K562 (cell line): ENCODE results near the gene TSSK2. TPM values are rescaled to one million over a fixed set of nuclear protein-coding genes. Genes with fewer than 3 reads are reported as not detected.

ENCODE experiments used
- ATF3 ChIP-seq, 2 experiments: fragments of 450-650 bp in 1 of 2; sonication (generic) in 1 of 2; formaldehyde crosslinking in 1 of 2; IDR thresholded peaks in 1 of 2; conservative IDR thresholded peaks in 1 of 2; 2 replicates each; pipeline versions ENCODE4 v1.6.1 to v1.8.1; 2016 to 2023; ENCODE audit warnings: mild to moderate bottlenecking in 2 of 2, moderate library complexity in 2 of 2, inconsistent platforms in 1 of 2, missing genetic modification reagents in 1 of 2
- DNMT1 ChIP-seq: fragments of 450-650 bp; IDR thresholded peaks from 2 replicates; pipeline ENCODE4 v1.6.1; 2016; ENCODE audit warnings: antibody characterized with exemption, mild to moderate bottlenecking
- EHMT2 ChIP-seq: fragments of 450-650 bp; IDR thresholded peaks from 2 replicates; pipeline ENCODE4 v1.6.1; 2018; ENCODE audit warnings: antibody characterized with exemption
- EP300 ChIP-seq: IDR thresholded peaks from 2 replicates; pipeline ENCODE4 v1.6.1; 2012; ENCODE audit warnings: low read length, improper control_type of control experiment
- GTF2B ChIP-seq: IDR thresholded peaks from 2 replicates; pipeline ENCODE4 v1.6.1; 2011; ENCODE audit not compliant: insufficient read length; ENCODE audit errors: extremely low read depth
- HDAC1 ChIP-seq, 2 experiments: fragments of 450-650 bp; IDR thresholded peaks; 2 replicates each; pipeline ENCODE4 v1.6.1; 2016 to 2017; ENCODE audit warnings: inconsistent platforms in 1 of 2, mild to moderate bottlenecking in 1 of 2, moderate library complexity in 1 of 2
- HDAC8 ChIP-seq: fragments of 450-650 bp; IDR thresholded peaks from 2 replicates; pipeline ENCODE4 v1.6.1; 2016; ENCODE audit warnings: mild to moderate bottlenecking, missing genetic modification characterization, moderate library complexity, missing compliant biosample characterization
- KAT8 ChIP-seq: fragments of 450-650 bp; IDR thresholded peaks from 2 replicates; pipeline ENCODE4 v1.6.1; 2016; ENCODE audit warnings: low read depth, mild to moderate bottlenecking
- TCF7L2 ChIP-seq: fragments of 150-350 bp; IDR thresholded peaks from 2 replicates; pipeline ENCODE4 v1.6.1; 2016; ENCODE audit warnings: low read depth, mild to moderate bottlenecking, low read length, moderate library complexity
- THRAP3 ChIP-seq: fragments of 450-650 bp; IDR thresholded peaks from 2 replicates; pipeline ENCODE4 v1.6.1; 2016; ENCODE audit warnings: mild to moderate bottlenecking, inconsistent platforms, borderline replicate concordance
- ZBTB8A ChIP-seq: fragments of 450-650 bp; IDR thresholded peaks from 2 replicates; pipeline ENCODE4 v1.6.1; 2018; ENCODE audit warnings: mild to moderate bottlenecking, moderate library complexity; ENCODE audit not compliant: partially characterized antibody
- ZBTB9 ChIP-seq: fragments of 450-650 bp; formaldehyde crosslinking; IDR thresholded peaks from 2 replicates; pipeline ENCODE4 v1.4.0; 2020; ENCODE audit warnings: mild to moderate bottlenecking, moderate library complexity
- ZFX ChIP-seq: sonication (generic); formaldehyde crosslinking; IDR thresholded peaks from 2 replicates; pipeline ENCODE4 v1.8.0; 2022; ENCODE audit warnings: mild to moderate bottlenecking, missing genetic modification reagents, moderate library complexity
- ZNF239 ChIP-seq: fragments of 250-450 bp; sonication (Bioruptor Pico); IDR thresholded peaks from 2 replicates; pipeline ENCODE4 v1.4.0; 2020; ENCODE audit warnings: mild to moderate bottlenecking
- ZNF583 ChIP-seq: fragments of 250-450 bp; sonication (Bioruptor Pico); IDR thresholded peaks from 2 replicates; pipeline ENCODE4 v1.4.0; 2020
- ZSCAN32 ChIP-seq: fragments of 450-650 bp; formaldehyde crosslinking; IDR thresholded peaks from 2 replicates; pipeline ENCODE4 v1.4.0; 2020; ENCODE audit warnings: mild to moderate bottlenecking, moderate library complexity
- polyA plus RNA-seq, 8 experiments: library from polyadenylated mRNA; depleted of rRNA in 4 of 8; stranded (reverse) in 5 of 8; unstranded in 3 of 8; fragments of >200 nt; fragmentation: Nextera tagmentation in 2 of 8; fragmentation: Illumina TruSeq in 1 of 8; extraction: Ambion mirVana in 2 of 8; extraction: Trizol in 1 of 8; gene quantifications; 2 replicates each; pipeline versions ENCODE4 v1.2.1 to v1.2.3, GENCODE V29; 2011 to 2014; ENCODE audit warnings: inconsistent platforms in 1 of 8, missing spikeins in 1 of 8
- total RNA-seq, 7 experiments: library from RNA; depleted of rRNA in 6 of 7; stranded (reverse); fragments of >200 nt in 6 of 7; fragmentation: Illumina TruSeq in 2 of 7; extraction: Trizol in 2 of 7; gene quantifications; 2 replicates each; pipeline versions ENCODE4 v1.2.1 to v1.2.3, GENCODE V29; 2011 to 2021; ENCODE audit warnings: low replicate concordance in 1 of 7
- TF ChIP-seq, protein P1 (sequence below): fragments of 450-650 bp; IDR thresholded peaks from 2 replicates; pipeline ENCODE4 v1.6.1; 2016; ENCODE audit warnings: low read depth

TSSK2 gene
- total and polyA plus RNA-seq, 9 of the 15 experiments (the other 6 are each of a cell fraction or from before 2014, with no cell fraction given), result 0.04 TPM; not detected in 8

DNA sequence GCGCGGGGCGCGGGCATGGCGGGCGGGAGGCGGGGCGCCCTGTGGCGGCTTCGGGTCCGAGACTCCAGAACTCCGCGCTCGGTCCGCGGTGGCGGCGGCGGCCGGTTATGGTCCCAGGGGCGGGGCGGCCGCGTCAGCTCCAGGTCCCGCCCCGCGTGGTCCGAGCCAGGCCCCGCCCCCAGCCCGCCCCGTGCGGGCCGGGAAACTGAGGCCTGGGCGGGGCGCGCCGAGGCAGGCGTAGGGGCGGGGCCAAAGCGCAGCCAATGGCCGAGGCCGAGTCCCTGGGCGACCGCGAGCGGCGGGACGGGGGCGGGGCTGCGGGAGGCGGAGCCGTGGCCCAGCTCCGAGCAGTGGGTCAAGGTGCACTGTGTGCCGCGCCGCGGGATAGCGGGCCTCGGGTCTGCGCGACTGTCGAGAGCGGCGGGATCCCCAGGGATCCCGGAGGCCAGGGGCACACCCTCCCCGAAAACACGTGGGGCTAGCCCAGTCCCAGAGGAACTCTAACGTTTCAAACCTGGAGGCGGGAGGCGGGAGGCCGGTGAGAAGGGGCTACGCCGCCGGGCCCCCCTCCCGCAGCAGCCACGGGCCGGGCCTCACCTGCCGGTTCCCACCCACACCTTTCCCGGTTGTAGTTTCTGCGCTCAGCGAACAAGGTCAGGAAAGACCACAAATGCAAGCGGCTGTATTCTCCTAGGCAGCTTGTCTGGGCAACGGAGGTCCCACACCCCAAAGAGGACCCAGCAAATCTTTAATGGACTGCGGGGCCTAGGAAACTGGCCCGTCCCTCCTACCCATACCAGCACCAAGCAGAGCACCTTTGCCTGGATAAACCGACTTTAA, 47.8 kb downstream of the TSSK2 start, which contains the start of gene SLC25A1 (continued):
- TF ChIP-seq, protein P1, sequence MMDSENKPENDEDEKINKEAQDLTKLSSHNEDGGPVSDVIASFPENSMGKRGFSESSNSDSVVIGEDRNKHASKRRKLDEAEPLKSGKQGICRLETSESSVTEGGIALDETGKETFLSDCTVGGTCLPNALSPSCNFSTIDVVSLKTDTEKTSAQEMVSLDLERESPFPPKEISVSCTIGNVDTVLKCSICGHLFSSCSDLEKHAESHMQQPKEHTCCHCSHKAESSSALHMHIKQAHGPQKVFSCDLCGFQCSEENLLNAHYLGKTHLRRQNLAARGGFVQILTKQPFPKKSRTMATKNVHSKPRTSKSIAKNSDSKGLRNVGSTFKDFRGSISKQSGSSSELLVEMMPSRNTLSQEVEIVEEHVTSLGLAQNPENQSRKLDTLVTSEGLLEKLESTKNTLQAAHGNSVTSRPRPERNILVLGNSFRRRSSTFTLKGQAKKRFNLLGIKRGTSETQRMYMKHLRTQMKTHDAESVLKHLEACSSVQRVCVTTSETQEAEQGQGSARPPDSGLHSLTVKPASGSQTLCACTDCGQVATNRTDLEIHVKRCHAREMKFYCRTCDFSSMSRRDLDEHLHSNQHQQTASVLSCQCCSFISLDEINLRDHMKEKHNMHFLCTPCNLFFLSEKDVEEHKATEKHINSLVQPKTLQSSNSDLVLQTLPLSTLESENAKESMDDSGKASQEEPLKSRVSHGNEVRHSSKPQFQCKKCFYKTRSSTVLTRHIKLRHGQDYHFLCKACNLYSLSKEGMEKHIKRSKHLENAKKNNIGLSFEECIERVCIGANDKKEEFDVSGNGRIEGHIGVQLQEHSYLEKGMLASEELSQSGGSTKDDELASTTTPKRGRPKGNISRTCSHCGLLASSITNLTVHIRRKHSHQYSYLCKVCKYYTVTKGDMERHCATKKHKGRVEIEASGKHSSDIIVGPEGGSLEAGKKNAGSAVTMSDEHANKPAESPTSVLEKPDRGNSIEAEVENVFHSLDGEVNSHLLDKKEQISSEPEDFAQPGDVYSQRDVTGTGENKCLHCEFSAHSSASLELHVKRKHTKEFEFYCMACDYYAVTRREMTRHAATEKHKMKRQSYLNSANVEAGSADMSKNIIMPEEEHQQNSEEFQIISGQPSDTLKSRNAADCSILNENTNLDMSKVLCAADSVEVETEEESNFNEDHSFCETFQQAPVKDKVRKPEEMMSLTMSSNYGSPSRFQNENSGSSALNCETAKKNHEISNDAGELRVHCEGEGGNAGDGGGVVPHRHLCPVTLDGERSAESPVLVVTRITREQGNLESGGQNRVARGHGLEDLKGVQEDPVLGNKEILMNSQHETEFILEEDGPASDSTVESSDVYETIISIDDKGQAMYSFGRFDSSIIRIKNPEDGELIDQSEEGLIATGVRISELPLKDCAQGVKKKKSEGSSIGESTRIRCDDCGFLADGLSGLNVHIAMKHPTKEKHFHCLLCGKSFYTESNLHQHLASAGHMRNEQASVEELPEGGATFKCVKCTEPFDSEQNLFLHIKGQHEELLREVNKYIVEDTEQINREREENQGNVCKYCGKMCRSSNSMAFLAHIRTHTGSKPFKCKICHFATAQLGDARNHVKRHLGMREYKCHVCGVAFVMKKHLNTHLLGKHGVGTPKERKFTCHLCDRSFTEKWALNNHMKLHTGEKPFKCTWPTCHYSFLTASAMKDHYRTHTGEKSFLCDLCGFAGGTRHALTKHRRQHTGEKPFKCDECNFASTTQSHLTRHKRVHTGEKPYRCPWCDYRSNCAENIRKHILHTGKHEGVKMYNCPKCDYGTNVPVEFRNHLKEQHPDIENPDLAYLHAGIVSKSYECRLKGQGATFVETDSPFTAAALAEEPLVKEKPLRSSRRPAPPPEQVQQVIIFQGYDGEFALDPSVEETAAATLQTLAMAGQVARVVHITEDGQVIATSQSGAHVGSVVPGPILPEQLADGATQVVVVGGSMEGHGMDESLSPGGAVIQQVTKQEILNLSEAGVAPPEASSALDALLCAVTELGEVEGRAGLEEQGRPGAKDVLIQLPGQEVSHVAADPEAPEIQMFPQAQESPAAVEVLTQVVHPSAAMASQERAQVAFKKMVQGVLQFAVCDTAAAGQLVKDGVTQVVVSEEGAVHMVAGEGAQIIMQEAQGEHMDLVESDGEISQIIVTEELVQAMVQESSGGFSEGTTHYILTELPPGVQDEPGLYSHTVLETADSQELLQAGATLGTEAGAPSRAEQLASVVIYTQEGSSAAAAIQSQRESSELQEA, result no peak
- TF ChIP-seq KAT8 (no peak), ZBTB9 (CRISPR knock-in tag) (peak; percentile 77), ZFX (no peak), ZSCAN32 (CRISPR knock-in tag) (peak; percentile 23), THRAP3 (no peak), ZNF239 (CRISPR knock-in tag) (no peak), HDAC8 (tag) (peak; percentile 56; the same call in 1 of the 2 replicates), TCF7L2 (peak; percentile 35; the same call in 1 of the 2 replicates), ZNF583 (0 out of 2 replicates have a peak, but pooled peaks have one; percentile 43), GTF2B (no peak), ATF3 (IDR thresholded peaks at IDR 0.05) (no peak), ATF3 (CRISPR knock-in tag; conservative IDR thresholded peaks at IDR 0.05) (peak; percentile 83), EP300 (no peak), ZBTB8A (no peak), HDAC1 (IDR thresholded peaks at IDR 0.05) (no peak), DNMT1 (no peak), EHMT2 (no peak)
